GM12891 (cell line): ENCODE measurements around the gene PRSS23.

ENCODE experiments used
- PAX5 ChIP-seq: IDR thresholded peaks from 2 replicates; pipeline ENCODE4 v1.6.1; 2011; ENCODE audit warnings: low read length, moderate library complexity, mild to moderate bottlenecking; ENCODE audit not compliant: insufficient read depth, severe bottlenecking
- POLR2A ChIP-seq: IDR thresholded peaks from 2 replicates; pipeline ENCODE4 v1.6.1; 2011; ENCODE audit warnings: low read depth, low read length, control low read depth
- POLR2AphosphoS5 ChIP-seq: IDR thresholded peaks from 2 replicates; pipeline ENCODE4 v1.6.1; 2011; ENCODE audit warnings: low read depth, low read length, control low read depth
- POU2F2 ChIP-seq: IDR thresholded peaks from 2 replicates; pipeline ENCODE4 v1.6.1; 2011; ENCODE audit warnings: low read depth, mild to moderate bottlenecking, control low read depth, low read length, moderate library complexity
- SPI1 ChIP-seq: IDR thresholded peaks from 2 replicates; pipeline ENCODE4 v1.6.1; 2011; ENCODE audit warnings: low read depth, low read length, control low read depth
- TAF1 ChIP-seq: IDR thresholded peaks from 2 replicates; pipeline ENCODE4 v1.6.1; 2011; ENCODE audit warnings: low read depth, low read length, control low read depth

- TF ChIP-seq POLR2A, result no peak
- no peak for TF ChIP-seq TAF1
- no peak for TF ChIP-seq POLR2AphosphoS5
- TF ChIP-seq POU2F2, result no peak
- no peak for TF ChIP-seq PAX5
- no peak for TF ChIP-seq SPI1
Measured at GRCh38 chr11:86765203-86765602, 35.1 kb upstream of the PRSS23 start.
